ENCODE measurements around the gene TMEM123.

DNA sequence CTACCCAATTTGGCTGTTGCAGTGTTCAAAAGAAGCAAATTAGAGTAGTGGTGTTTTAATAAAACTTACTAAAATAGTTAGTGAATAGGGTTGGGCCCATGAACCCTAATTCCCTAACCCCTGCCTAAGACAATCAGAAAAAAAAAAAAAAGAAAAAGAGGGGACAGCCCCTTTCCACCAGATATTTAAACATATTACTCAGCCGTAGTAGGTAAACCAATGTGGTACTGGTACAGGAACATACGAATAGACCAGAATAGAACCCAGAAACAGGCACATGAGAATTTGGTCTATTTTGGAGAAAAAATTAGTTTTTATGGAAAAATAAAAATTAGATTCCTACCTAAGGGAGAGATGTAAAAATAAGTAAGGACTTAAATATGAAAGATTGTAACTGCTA is 39.4 kb upstream of the TMEM123 start:
- TF ChIP-seq, protein P1, sequence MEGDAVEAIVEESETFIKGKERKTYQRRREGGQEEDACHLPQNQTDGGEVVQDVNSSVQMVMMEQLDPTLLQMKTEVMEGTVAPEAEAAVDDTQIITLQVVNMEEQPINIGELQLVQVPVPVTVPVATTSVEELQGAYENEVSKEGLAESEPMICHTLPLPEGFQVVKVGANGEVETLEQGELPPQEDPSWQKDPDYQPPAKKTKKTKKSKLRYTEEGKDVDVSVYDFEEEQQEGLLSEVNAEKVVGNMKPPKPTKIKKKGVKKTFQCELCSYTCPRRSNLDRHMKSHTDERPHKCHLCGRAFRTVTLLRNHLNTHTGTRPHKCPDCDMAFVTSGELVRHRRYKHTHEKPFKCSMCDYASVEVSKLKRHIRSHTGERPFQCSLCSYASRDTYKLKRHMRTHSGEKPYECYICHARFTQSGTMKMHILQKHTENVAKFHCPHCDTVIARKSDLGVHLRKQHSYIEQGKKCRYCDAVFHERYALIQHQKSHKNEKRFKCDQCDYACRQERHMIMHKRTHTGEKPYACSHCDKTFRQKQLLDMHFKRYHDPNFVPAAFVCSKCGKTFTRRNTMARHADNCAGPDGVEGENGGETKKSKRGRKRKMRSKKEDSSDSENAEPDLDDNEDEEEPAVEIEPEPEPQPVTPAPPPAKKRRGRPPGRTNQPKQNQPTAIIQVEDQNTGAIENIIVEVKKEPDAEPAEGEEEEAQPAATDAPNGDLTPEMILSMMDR (IDR thresholded peaks at IDR 0.05) = no peak
- no peak for TF ChIP-seq EZH2 (IDR thresholded peaks at IDR 0.05; ENCODE audit: borderline replicate concordance, insufficient read depth, low read depth, low read length, poor library complexity, severe bottlenecking)

Measured in B cell (primary cell).